ENCODE measurements around the gene MINDY4. TPM values are rescaled to one million over a fixed set of nuclear protein-coding genes. Genes with fewer than 3 reads are reported as not detected.

MINDY4 gene
- total and polyA plus RNA-seq, 8 donors = 2.9 to 4.9 (median 3.6) TPM

- WGBS, 2 donors = 86 to 89% methylated on average over 2 of the region's 2 CpGs
Measured at GRCh38 chr7:30739691-30740090, 31.5 kb upstream of the MINDY4 start.

GRCh38 chr7:30740417-30741181 lies 30.6 kb upstream of the MINDY4 start:
- 26 to 31% methylated on average over 14 of the region's 14 CpGs for WGBS, 2 donors
- Histone ChIP-seq H3K4me1 (no peaks in the 10 kb centered on the region), H3K36me3 (no peaks in the 10 kb centered on the region), H3K9me3 (no peaks in the 10 kb centered on the region), H3K27me3 (no peaks in the 10 kb centered on the region), H3K27ac (no peak overlapping the region), H3K4me3 (no peak overlapping the region)
- ATAC-seq (peak; percentile 90 to 97 (median 95)), DNase-seq (peak; percentile 54 to 94 (median 81)), FAIRE-seq (no peak)
- TF ChIP-seq CTCF (IDR thresholded peaks at IDR 0.05) = peak; percentile 98 to 99 (median 99)
- intact Hi-C loops (cut with DNase I) = loop anchor here in 2 of 3 donors (5.0 kb wide), 1 partner anchor 113 kb away; no protein-coding TSS in a partner anchor

More at GRCh38 chr7:30739691-30740090, 31.5 kb upstream of the MINDY4 start:
- H3K4me1 ChIP-seq = no peaks in the 10 kb centered on the region
- intact Hi-C loops (cut with DNase I) = loop anchor here in 2 of 3 donors (5.0 kb wide), 1 partner anchor 112 kb away; no protein-coding TSS in a partner anchor
- no peak for ATAC-seq
- FAIRE-seq = no peak
- no peak for TF ChIP-seq CTCF (IDR thresholded peaks at IDR 0.05)
- DNase-seq = no peak
- H3K9me3 ChIP-seq = no peaks in the 10 kb centered on the region
- no peaks in the 10 kb centered on the region for H3K36me3 ChIP-seq
- no peaks in the 10 kb centered on the region for H3K27me3 ChIP-seq
- no peak overlapping the region for H3K27ac ChIP-seq
- H3K4me3 ChIP-seq = no peak overlapping the region

GRCh38 chr7:30741289-30741688 lies 29.9 kb upstream of the MINDY4 start:
- WGBS, 2 donors = 81 to 82% methylated on average over 6 to 8 of the region's 8 CpGs
- FAIRE-seq = no peak
- Histone ChIP-seq H3K36me3 (no peaks in the 10 kb centered on the region), H3K4me3 (no peak overlapping the region), H3K4me1 (no peaks in the 10 kb centered on the region), H3K27me3 (no peaks in the 10 kb centered on the region), H3K27ac (no peak overlapping the region), H3K9me3 (no peaks in the 10 kb centered on the region)
- intact Hi-C loops (cut with DNase I) = loop anchor here in 2 of 3 donors (5.0 kb wide), 1 partner anchor 114 kb away; no protein-coding TSS in a partner anchor
- ATAC-seq = peak in 1 of 4 donors; percentile 14
- TF ChIP-seq CTCF (IDR thresholded peaks at IDR 0.05) = no peak
- peak in 1 of 6 donors; percentile 58 for DNase-seq

- H3K9me3 ChIP-seq = no peaks in the 10 kb centered on the region
- no peak for FAIRE-seq
- ATAC-seq = peak in 1 of 4 donors; percentile 47
- intact Hi-C loops (cut with DNase I) = loop anchor here in 2 of 3 donors (5.0 kb wide), 1 partner anchor 116 kb away; no protein-coding TSS in a partner anchor
- H3K4me3 ChIP-seq = no peak overlapping the region
- H3K36me3 ChIP-seq = no peaks in the 10 kb centered on the region
- no peak for DNase-seq
- no peaks in the 10 kb centered on the region for H3K4me1 ChIP-seq
- WGBS, 2 donors = 66 to 67% methylated on average over 8 of the region's 8 CpGs
- no peak overlapping the region for H3K27ac ChIP-seq
- no peak for TF ChIP-seq CTCF (IDR thresholded peaks at IDR 0.05)
- H3K27me3 ChIP-seq = no peaks in the 10 kb centered on the region
Measured at GRCh38 chr7:30743371-30744074, 27.7 kb upstream of the MINDY4 start.
